ENCODE results near the gene CFAP74. TPM values are rescaled to one million over a fixed set of nuclear protein-coding genes. Genes with fewer than 3 reads are reported as not detected.

Gene CFAP74
- total RNA-seq, 4 donors from 2014 or later = 0.13 TPM; not detected in 3

DNA sequence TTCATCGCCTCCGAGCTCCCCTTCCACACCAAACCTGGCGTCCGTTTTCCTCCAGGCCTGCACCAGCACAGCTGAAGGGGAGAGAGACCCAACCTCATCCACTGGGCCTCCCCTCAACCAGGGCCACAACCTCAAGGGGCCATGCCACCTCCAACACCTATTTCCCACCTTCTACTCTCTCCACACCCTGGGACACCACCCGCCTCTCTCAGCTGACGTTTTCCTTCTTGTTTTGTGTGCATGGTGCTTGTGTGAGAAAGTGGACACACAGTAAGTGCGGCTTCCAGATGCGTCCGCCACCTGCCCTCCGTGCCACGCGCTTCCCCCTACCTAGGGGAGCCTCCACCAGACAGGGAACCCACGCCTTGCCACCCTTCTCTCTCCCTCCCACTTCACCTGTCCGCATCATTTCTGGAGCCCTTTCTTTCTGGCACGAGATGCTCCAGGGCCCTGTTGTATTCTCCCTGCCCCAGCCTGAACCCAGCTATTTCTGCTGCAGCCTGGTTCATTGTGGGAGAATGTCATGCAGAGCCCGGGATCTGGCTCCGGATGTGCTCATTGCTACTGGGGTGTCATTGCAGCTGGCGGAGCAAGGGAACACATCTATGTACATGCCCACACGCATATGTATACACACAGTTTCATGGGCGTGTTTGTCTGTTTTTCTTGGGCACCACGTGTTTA, 111.4 kb downstream of the CFAP74 start:
- no peak for TF ChIP-seq POLR2A (IDR thresholded peaks at IDR 0.05)
- TF ChIP-seq, protein P1, sequence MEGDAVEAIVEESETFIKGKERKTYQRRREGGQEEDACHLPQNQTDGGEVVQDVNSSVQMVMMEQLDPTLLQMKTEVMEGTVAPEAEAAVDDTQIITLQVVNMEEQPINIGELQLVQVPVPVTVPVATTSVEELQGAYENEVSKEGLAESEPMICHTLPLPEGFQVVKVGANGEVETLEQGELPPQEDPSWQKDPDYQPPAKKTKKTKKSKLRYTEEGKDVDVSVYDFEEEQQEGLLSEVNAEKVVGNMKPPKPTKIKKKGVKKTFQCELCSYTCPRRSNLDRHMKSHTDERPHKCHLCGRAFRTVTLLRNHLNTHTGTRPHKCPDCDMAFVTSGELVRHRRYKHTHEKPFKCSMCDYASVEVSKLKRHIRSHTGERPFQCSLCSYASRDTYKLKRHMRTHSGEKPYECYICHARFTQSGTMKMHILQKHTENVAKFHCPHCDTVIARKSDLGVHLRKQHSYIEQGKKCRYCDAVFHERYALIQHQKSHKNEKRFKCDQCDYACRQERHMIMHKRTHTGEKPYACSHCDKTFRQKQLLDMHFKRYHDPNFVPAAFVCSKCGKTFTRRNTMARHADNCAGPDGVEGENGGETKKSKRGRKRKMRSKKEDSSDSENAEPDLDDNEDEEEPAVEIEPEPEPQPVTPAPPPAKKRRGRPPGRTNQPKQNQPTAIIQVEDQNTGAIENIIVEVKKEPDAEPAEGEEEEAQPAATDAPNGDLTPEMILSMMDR (IDR thresholded peaks at IDR 0.05) = no peak
- H3K4me1 ChIP-seq = peaks cover 35 to 50% of the 10 kb centered on the region in 2 donors
- H3K27me3 ChIP-seq = no peaks in the 10 kb centered on the region
- no peaks in the 10 kb centered on the region for H3K9me3 ChIP-seq
- H3K36me3 ChIP-seq = no peaks in the 10 kb centered on the region
- intact Hi-C loops (cut with DNase I) = loop anchor here (5.0 kb wide), 1 partner anchor 115 kb away; the partner anchor contains the start of gene NADK
- 54 to 77% methylated on average over 21 of the region's 21 CpGs for WGBS, 2 donors
- DNase-seq = peak in 1 of 2 donors; percentile 32
- H3K27ac ChIP-seq = peak overlapping the region; percentile 88 to 94 (median 90)
- peak overlapping the region in 1 of 3 donors; percentile 68 for H3K4me3 ChIP-seq (replicated peaks in 1 of 3)

DNA sequence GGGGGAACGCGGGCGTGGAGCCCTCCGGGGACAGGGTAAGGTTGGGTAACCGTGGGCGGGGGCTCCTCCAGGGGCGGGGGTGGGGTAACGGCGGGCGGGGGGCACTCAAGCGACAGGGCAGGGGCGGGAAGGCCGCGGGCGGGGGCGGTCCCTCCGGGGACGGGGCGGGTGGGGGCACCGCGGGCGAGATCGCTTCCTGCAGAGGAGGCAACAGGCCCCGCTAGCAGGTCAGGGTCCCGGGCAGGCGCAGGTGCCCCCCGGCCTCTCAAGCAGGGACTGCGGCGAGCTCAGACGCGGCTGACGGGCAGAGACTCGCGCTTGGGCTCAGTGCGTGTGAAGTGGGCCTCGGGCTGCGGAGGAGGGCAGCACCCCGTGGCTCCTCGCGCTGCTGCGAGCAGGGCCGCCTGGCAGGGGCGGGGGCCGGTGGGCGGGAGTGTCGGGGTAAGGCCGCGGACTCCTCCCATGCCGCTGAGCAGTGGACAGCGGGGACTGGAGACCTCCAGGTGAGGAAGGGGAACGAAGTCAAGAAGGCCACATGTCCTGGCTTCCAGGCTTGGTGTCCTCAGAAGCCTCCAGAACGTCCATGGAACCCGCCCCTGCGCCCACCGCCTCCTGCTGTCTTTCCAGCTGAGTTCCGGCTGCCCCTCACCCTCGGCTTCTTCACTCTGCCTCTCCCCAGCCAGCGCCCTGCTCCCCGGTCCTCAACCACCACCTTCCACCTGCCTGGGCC, 112.1 kb downstream of the CFAP74 start:
- peaks cover 42 to 57% of the 10 kb centered on the region in 2 donors for H3K4me1 ChIP-seq

DNA sequence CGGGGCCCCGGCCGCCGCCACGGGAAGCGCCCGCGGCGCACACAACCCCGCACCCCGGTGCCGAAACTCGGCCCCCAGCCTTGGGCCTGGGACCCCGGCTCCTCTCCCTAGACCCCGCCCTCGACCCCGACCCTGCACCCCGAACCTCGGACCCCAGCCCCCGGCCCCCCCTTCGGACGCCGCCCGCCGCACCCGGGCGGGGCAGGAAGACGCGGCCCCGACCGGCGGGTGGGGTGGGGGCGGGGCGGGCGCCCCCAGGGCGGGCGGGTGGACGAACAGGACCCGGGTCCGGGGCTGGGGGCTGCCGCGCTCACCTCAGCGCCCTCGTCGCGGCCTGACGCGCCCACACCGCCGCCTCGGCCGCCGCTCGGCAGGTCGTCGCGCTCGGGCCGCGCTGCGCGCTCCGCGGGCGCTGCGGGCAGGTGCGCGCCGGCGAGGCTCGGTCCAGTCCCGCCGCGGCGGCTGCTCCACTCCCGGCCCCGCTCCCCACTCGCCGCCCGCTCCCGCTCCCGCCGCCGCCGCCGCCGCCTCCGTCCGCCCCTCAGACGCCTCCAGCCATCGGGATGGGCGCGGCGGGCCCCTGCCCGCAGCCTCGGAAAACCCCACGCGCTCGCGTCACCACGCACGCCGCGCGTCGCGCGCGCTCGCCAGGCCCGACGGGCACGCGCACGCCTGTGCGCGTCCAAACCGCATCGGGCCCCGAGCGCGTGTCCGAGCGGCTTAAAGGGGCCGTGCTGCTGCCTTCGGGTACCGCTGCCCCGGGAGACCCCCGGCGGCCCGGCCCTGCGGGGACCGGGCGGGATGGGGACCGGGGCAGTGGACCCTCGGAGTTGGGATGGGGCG, 112.9 kb downstream of the CFAP74 start, which contains the start of gene GNB1:
Gene GNB1, minus strand, starts transcription at position 582 of the 843 bp plus-strand sequence. CDS start 65,634 bp downstream, outside the sequence.
- no peaks in the 10 kb centered on the region for H3K9me3 ChIP-seq
- peaks cover 49 to 65% of the 10 kb centered on the region in 2 donors for H3K4me1 ChIP-seq
- no peaks in the 10 kb centered on the region for H3K27me3 ChIP-seq
- TF ChIP-seq POLR2A (IDR thresholded peaks at IDR 0.05) = peak; percentile 23 to 88
- TF ChIP-seq, protein P1 (IDR thresholded peaks at IDR 0.05) = no peak
- peak within 1 kb of the TSS; percentile 75 to 86 (median 79) for H3K4me3 ChIP-seq (replicated peaks in 1 of 3)
- H3K36me3 ChIP-seq = no peaks in the 10 kb centered on the region
- H3K27ac ChIP-seq = peak within 1 kb of the TSS; percentile 88 to 94 (median 90)
- DNase-seq = peak; percentile 85 to 86
- no CpG with 5 or more reads among the region's 137 CpGs for WGBS, 2 donors
- intact Hi-C loops (cut with DNase I) = loop anchor here (5.0 kb wide), 1 partner anchor 113 kb away; the partner anchor contains the start of gene NADK

More for the DNA sequence above, 112.1 kb downstream of the CFAP74 start:
- peak in 1 of 2 donors; percentile 5 for TF ChIP-seq POLR2A (IDR thresholded peaks at IDR 0.05)
- TF ChIP-seq, protein P1 (IDR thresholded peaks at IDR 0.05) = no peak
- H3K27ac ChIP-seq = peak overlapping the region; percentile 88 to 94 (median 90)
- intact Hi-C loops (cut with DNase I) = loop anchor here (5.0 kb wide), 1 partner anchor 114 kb away; the partner anchor contains the start of gene NADK
- peak; percentile 77 to 84 for DNase-seq
- WGBS, 2 donors = 5 to 7% methylated on average over 9 to 15 of the region's 59 CpGs
- no peaks in the 10 kb centered on the region for H3K36me3 ChIP-seq
- H3K9me3 ChIP-seq = no peaks in the 10 kb centered on the region
- H3K27me3 ChIP-seq = no peaks in the 10 kb centered on the region
- peak overlapping the region in 2 of 3 donors; percentile 66 to 68 for H3K4me3 ChIP-seq (replicated peaks in 1 of 3)

DNA sequence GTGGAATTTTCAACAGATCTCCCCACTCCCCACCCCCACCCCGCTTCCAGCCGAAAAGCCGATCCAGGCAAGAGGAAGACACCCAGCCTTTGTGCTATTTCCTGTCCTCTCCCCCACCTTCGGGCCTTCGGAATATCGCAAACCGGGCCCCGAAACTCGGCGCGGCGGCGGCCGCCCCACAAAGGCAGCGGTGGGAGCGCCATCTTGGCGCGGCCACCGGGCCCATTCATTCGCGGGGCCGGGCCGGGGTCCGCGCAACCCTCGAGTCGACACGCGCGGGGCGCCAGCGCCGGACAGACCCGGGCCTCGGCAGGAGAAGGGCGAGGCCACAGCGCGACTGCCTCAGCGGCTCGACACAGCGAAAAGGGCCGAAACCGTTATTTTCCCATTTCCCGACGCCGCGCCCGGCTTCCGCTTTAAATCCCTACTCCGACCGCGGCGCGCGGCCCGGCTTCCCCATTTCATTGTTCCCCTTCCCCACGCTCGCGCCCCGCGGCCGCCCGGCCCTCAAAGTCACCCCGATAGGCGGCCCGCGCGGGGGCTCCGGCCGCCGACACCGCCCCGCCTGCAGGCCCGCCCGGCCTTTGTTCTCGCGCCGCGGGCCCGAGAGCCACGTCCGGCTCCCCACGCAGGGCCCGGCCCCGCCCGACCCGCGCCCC, 113.6 kb downstream of the CFAP74 start:
- no peaks in the 10 kb centered on the region for H3K36me3 ChIP-seq
- intact Hi-C loops (cut with DNase I) = loop anchor here (5.0 to 10.0 kb wide), 2 partner anchors 55 to 113 kb away; partner anchors contain the start of gene NADK
- peaks cover 47 to 61% of the 10 kb centered on the region in 2 donors for H3K4me1 ChIP-seq
- peak; percentile 27 to 30 for DNase-seq
- no peaks in the 10 kb centered on the region for H3K27me3 ChIP-seq
- no peaks in the 10 kb centered on the region for H3K9me3 ChIP-seq
- H3K4me3 ChIP-seq (replicated peaks in 1 of 3) = peak overlapping the region; percentile 75 to 86 (median 79)
- H3K27ac ChIP-seq = peak overlapping the region; percentile 66 to 86 (median 82)
- TF ChIP-seq, protein P1 (IDR thresholded peaks at IDR 0.05) = no peak
- TF ChIP-seq POLR2A (IDR thresholded peaks at IDR 0.05) = no peak
- whole genome bisulfite sequencing, 2 donors = 0 to 1% methylated on average over 12 to 21 of the region's 88 CpGs

Data from thyroid gland (tissue), 4 donors.